B cell (primary cell): ENCODE data around the gene SZT2. TPM values are rescaled to one million over a fixed set of nuclear protein-coding genes. Genes with fewer than 3 reads are reported as not detected.
"Not testable (repeated sequence)": the region's sequence is repeated elsewhere in the genome, so short reads cannot be mapped to it uniquely, and the experiment has no call there.

Source experiments
- ATAC-seq: fragments of 200-7000 bp; cut with Tn5 transposase; one replicate; pipeline ENCODE4 v1.10.0; 2021; ENCODE audit warnings: low read depth, mild to moderate bottlenecking, moderate number of reproducible peaks, moderate library complexity
- CTCF ChIA-PET: fragments of 350-600 bp; sonication (Branson Sonifier 250); formaldehyde crosslinking; loops from one replicate; lab custom pipeline; 2021; ENCODE audit warnings: antibody characterized with exemption, inconsistent platforms; lab: Charles Lee
- POLR2A ChIA-PET: fragments of 350-600 bp; sonication (Branson Sonifier 250); formaldehyde crosslinking; loops from one replicate; lab custom pipeline; 2021; ENCODE audit warnings: antibody characterized with exemption; lab: Charles Lee
- DNase-seq: peaks from one replicate; pipeline ENCODE4 v3.0.0; 2013
- H2AFZ ChIP-seq: 2 replicates; pipeline ENCODE4 v1.6.1; 2012; ENCODE audit warnings: mild to moderate bottlenecking, low read depth, low read length; ENCODE audit not compliant: insufficient read depth, poor library complexity, severe bottlenecking
- H3K27ac ChIP-seq, 2 donors: 1 replicate in 1 of 2; 2 replicates in 1 of 2; pipeline ENCODE4 v1.5.1; 2012 to 2013; ENCODE audit warnings: low read length in 2 of 2, mild to moderate bottlenecking in 2 of 2, moderate library complexity in 1 of 2
- H3K27me3 ChIP-seq, 4 experiments: fragments of 200-600 bp in 1 of 4; sonication (generic) in 1 of 4; replicated peaks in 1 of 4; 1 replicate in 2 of 4; 2 replicates in 2 of 4; pipeline versions ENCODE4 v1.6.1 to v1.7.0; 2013 to 2016; ENCODE audit warnings: low read length in 3 of 4, mild to moderate bottlenecking in 2 of 4, mixed read lengths in 1 of 4, moderate library complexity in 1 of 4; ENCODE audit not compliant: insufficient read depth in 4 of 4, control insufficient read depth in 3 of 4; ENCODE audit errors: control extremely low read depth in 1 of 4
- H3K36me3 ChIP-seq, 2 experiments: replicated peaks in 1 of 2; 1 replicate in 1 of 2; 2 replicates in 1 of 2; pipeline versions ENCODE4 v1.6.1 to v1.7.1; 2013; ENCODE audit warnings: low read length in 1 of 2; ENCODE audit not compliant: insufficient read depth in 2 of 2, control insufficient read depth in 1 of 2; ENCODE audit errors: control extremely low read depth in 1 of 2, extremely low read depth in 1 of 2
- H3K4me1 ChIP-seq, 2 donors: fragments of 200-600 bp in 1 of 2; sonication (generic) in 1 of 2; 1 replicate in 1 of 2; 2 replicates in 1 of 2; pipeline versions ENCODE4 v1.5.1 to v1.6.1; 2013 to 2017; ENCODE audit warnings: low read length in 2 of 2; ENCODE audit not compliant: control insufficient read depth in 2 of 2, insufficient read depth in 2 of 2
- H3K4me2 ChIP-seq: replicated peaks from 2 replicates; pipeline ENCODE3; 2012; ENCODE audit warnings: mild to moderate bottlenecking, low read depth, low read length; ENCODE audit not compliant: poor library complexity, severe bottlenecking
- H3K4me3 ChIP-seq, 5 experiments: fragments of 200-600 bp in 1 of 5; sonication (generic) in 1 of 5; 1 replicate in 3 of 5; 2 replicates in 2 of 5; pipeline versions ENCODE4 v1.5.1 to v1.7.0; 2011 to 2016; ENCODE audit warnings: low read length in 4 of 5, mild to moderate bottlenecking in 4 of 5, low read depth in 2 of 5, control low read depth in 1 of 5, moderate library complexity in 1 of 5; ENCODE audit not compliant: insufficient read depth in 1 of 5; ENCODE audit errors: control extremely low read depth in 1 of 5, extremely low read depth in 1 of 5
- H3K79me2 ChIP-seq: fragments of 200-600 bp; sonication (generic); one replicate; pipeline ENCODE4 v1.6.0; 2016; ENCODE audit warnings: low read length; ENCODE audit not compliant: control insufficient read depth, insufficient read depth
- H3K9ac ChIP-seq: fragments of 200-600 bp; sonication (generic); 2 replicates; pipeline ENCODE4 v1.6.1; 2017; ENCODE audit warnings: mild to moderate bottlenecking, low read length, moderate library complexity
- H3K9me3 ChIP-seq, 3 donors: one replicate each; pipeline versions ENCODE4 v1.6.1 to v1.7.1; 2013; ENCODE audit warnings: low read length in 2 of 3; ENCODE audit not compliant: control insufficient read depth in 2 of 3, insufficient read depth in 1 of 3; ENCODE audit errors: control extremely low read depth in 1 of 3
- H4K20me1 ChIP-seq: 2 replicates; pipeline ENCODE4 v1.6.0; 2012; ENCODE audit warnings: mild to moderate bottlenecking, low read length; ENCODE audit not compliant: insufficient read depth, control insufficient read depth, poor library complexity, severe bottlenecking
- H3K27ac Mint-ChIP-seq: one replicate; pipeline ENCODE4 v1.8.0; 2021; ENCODE audit warnings: mixed read lengths
- H3K27me3 Mint-ChIP-seq: one replicate; pipeline ENCODE4 v1.8.0; 2021; ENCODE audit warnings: mixed read lengths
- H3K4me1 Mint-ChIP-seq: one replicate; pipeline ENCODE4 v1.8.0; 2021; ENCODE audit warnings: mixed read lengths
- H3K4me3 Mint-ChIP-seq: one replicate; pipeline ENCODE4 v1.8.0; 2021; ENCODE audit warnings: mixed read lengths
- H3K9me3 Mint-ChIP-seq: one replicate; pipeline ENCODE4 v1.8.0; 2022; ENCODE audit warnings: mixed read lengths; ENCODE audit not compliant: insufficient read depth
- EZH2 ChIP-seq: IDR thresholded peaks from 2 replicates; pipeline ENCODE4 v1.6.1; 2012; ENCODE audit warnings: borderline replicate concordance, low read depth, mild to moderate bottlenecking, moderate library complexity, low read length; ENCODE audit not compliant: insufficient read depth, poor library complexity, severe bottlenecking
- WGBS: methylation state at CpG from one replicate; pipeline ENCODE4 v1.1.5; 2013; ENCODE audit warnings: missing lambda C conversion rate; ENCODE audit not compliant: insufficient coverage; 5-methylcytosine and 5-hydroxymethylcytosine counted together
- intact Hi-C: fragments of 100-400 bp; cut with micrococcal nuclease; formaldehyde crosslinking; loops from one replicate; pipeline ENCODE4 v1.10.0; 2022
- polyA plus RNA-seq: library from polyadenylated mRNA; depleted of rRNA; stranded (reverse); fragments of >200 nt; gene quantifications from 2 replicates; pipeline ENCODE4 v1.2.3, GENCODE V29; 2012
- total RNA-seq, 2 donors: library from RNA; stranded (reverse); fragments of 120-200 nt in 1 of 2; gene quantifications; 1 replicate in 1 of 2; 2 replicates in 1 of 2; pipeline versions ENCODE4 v1.2.3 to v1.2.4, GENCODE V29; 2013 to 2022
- TF ChIP-seq, protein P1 (sequence below): fragments of 200-600 bp; IDR thresholded peaks from one replicate; pipeline ENCODE4 v1.8.0; 2022; ENCODE audit warnings: antibody characterized with exemption, mild to moderate bottlenecking

Gene SZT2
- total and polyA plus RNA-seq, 2 donors (not counting 1 experiment from before 2014, with no cell fraction given) = 41.4 to 197 TPM

DNA sequence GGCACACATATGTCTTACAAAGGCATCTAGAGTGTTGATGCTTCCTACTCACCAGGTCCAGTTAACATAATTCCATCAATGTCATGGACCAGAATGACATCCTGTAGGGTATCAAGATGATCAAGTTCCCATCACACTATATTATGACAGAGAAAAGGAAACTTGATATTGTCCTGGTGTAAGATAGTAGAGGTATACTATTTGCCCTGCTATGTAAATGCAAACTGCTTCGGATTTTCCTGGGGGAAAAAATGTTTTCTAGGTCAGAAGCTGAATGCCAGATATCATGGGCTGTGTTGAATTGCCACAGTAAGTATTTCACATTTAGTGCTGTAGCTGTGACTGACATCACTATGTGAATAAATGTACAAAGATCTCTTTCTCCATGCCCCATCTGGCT is 80.2 kb downstream of the SZT2 start:
- H3K4me2 ChIP-seq = no peak overlapping the region
- CTCF ChIA-PET = interaction anchor here (0.6 kb wide), 1 partner anchor 922 kb away, joined by 3 read pairs; no protein-coding TSS in a partner anchor
- H3K36me3 ChIP-seq = no peaks in the 10 kb centered on the region
- no peak overlapping the region for H3K4me3 ChIP-seq
- POLR2A ChIA-PET = no interaction called here
- no peak for DNase-seq
- H3K4me1 ChIP-seq = no peaks in the 10 kb centered on the region
- H3K9me3 ChIP-seq = no peaks in the 10 kb centered on the region
- no peak overlapping the region for H3K27ac ChIP-seq
- H3K27me3 ChIP-seq = no peaks in the 10 kb centered on the region
- intact Hi-C loops = no loop called here
- H3K9ac ChIP-seq = no peak overlapping the region
- H3K27me3 Mint-ChIP-seq = peaks cover 14% of the 10 kb centered on the region
- no peaks in the 10 kb centered on the region for H3K79me2 ChIP-seq
- H3K9me3 Mint-ChIP-seq = no peaks in the 10 kb centered on the region
- H4K20me1 ChIP-seq = no peaks in the 10 kb centered on the region
- no peak for TF ChIP-seq EZH2
- TF ChIP-seq, protein P1, sequence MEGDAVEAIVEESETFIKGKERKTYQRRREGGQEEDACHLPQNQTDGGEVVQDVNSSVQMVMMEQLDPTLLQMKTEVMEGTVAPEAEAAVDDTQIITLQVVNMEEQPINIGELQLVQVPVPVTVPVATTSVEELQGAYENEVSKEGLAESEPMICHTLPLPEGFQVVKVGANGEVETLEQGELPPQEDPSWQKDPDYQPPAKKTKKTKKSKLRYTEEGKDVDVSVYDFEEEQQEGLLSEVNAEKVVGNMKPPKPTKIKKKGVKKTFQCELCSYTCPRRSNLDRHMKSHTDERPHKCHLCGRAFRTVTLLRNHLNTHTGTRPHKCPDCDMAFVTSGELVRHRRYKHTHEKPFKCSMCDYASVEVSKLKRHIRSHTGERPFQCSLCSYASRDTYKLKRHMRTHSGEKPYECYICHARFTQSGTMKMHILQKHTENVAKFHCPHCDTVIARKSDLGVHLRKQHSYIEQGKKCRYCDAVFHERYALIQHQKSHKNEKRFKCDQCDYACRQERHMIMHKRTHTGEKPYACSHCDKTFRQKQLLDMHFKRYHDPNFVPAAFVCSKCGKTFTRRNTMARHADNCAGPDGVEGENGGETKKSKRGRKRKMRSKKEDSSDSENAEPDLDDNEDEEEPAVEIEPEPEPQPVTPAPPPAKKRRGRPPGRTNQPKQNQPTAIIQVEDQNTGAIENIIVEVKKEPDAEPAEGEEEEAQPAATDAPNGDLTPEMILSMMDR = no peak
- no peak for ATAC-seq
- H3K4me3 Mint-ChIP-seq = no peak overlapping the region
- WGBS = no CpG with 5 or more reads among the region's 1 CpG
- H2AFZ ChIP-seq = no peak overlapping the region
- H3K4me1 Mint-ChIP-seq = peaks cover 1% of the 10 kb centered on the region
- H3K27ac Mint-ChIP-seq = no peak overlapping the region

DNA sequence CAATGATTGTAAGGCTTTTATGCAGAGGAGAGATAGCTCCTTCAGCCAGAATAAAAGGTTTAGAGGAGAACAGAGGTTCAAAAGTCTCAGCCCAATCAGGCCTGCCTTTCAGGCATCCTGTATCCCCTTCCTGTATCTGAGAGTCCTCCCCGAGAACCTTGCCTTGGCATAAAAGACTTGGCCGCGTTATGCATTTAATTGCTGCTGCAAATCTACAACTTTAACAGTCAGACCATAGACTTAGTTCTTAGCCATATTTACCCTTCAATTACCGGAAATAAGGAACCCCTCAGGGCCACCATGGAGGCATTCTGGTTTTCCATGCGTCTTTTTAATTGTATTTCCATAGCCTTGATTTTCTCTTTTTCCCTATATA is 82.4 kb downstream of the SZT2 start:
- no peak overlapping the region for H3K27ac ChIP-seq
- ATAC-seq (no peak), DNase-seq (no peak)
- H3K9me3 ChIP-seq = no peaks in the 10 kb centered on the region
- H2AFZ ChIP-seq = no peak overlapping the region
- no peaks in the 10 kb centered on the region for H3K4me1 ChIP-seq
- H3K4me1 Mint-ChIP-seq = peaks cover 1% of the 10 kb centered on the region
- H3K9ac ChIP-seq = no peak overlapping the region
- no peaks in the 10 kb centered on the region for H3K27me3 ChIP-seq
- H3K27me3 Mint-ChIP-seq = peaks cover 24% of the 10 kb centered on the region
- ChIA-PET POLR2A (no interaction called here), CTCF (no interaction called here)
- no peaks in the 10 kb centered on the region for H3K36me3 ChIP-seq
- TF ChIP-seq, protein P1 = no peak
- no peak for TF ChIP-seq EZH2
- 100% methylated on average over 4 of the region's 5 CpGs for WGBS
- no peak overlapping the region for H3K4me3 ChIP-seq
- no peaks in the 10 kb centered on the region for H3K9me3 Mint-ChIP-seq
- no peak overlapping the region for H3K4me2 ChIP-seq
- no peaks in the 10 kb centered on the region for H3K79me2 ChIP-seq
- no peak overlapping the region for H3K27ac Mint-ChIP-seq
- no peak overlapping the region for H3K4me3 Mint-ChIP-seq
- no peaks in the 10 kb centered on the region for H4K20me1 ChIP-seq
- intact Hi-C loops = no loop called here

- H3K9ac ChIP-seq, H3K4me1 Mint-ChIP-seq: not testable (repeated sequence)
- WGBS = 75% methylated on average over 2 of the region's 6 CpGs
Observed at GRCh38 chr1:43472463-43473151, 82.9 kb downstream of the SZT2 start.

More at GRCh38 chr1:43472463-43473151, 82.9 kb downstream of the SZT2 start:
- H3K4me2 ChIP-seq, H4K20me1 ChIP-seq, H3K9me3 ChIP-seq, H3K36me3 ChIP-seq, DNase-seq, POLR2A ChIA-PET, intact Hi-C loops, H3K4me1 ChIP-seq, H3K27ac ChIP-seq, H3K4me3 ChIP-seq, H2AFZ ChIP-seq, H3K27ac Mint-ChIP-seq, H3K9me3 Mint-ChIP-seq, H3K4me3 Mint-ChIP-seq, H3K79me2 ChIP-seq, ATAC-seq, H3K27me3 ChIP-seq: not testable (repeated sequence)
- peaks cover 27% of the 10 kb centered on the region for H3K27me3 Mint-ChIP-seq
- CTCF ChIA-PET = interaction anchor here (1.2 kb wide), 1 partner anchor 291 kb away, joined by 3 read pairs; no protein-coding TSS in a partner anchor
